ENCODE measurements around the gene MICU2. TPM values are rescaled to one million over a fixed set of nuclear protein-coding genes. Genes with fewer than 3 reads are reported as not detected.
A peak's percentile ranks its signal among the peaks of the same experiment; 100 is the strongest.

MICU2 gene, protein sequence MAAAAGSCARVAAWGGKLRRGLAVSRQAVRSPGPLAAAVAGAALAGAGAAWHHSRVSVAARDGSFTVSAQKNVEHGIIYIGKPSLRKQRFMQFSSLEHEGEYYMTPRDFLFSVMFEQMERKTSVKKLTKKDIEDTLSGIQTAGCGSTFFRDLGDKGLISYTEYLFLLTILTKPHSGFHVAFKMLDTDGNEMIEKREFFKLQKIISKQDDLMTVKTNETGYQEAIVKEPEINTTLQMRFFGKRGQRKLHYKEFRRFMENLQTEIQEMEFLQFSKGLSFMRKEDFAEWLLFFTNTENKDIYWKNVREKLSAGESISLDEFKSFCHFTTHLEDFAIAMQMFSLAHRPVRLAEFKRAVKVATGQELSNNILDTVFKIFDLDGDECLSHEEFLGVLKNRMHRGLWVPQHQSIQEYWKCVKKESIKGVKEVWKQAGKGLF
- 56.3 TPM for polyA plus RNA-seq (2013, experiment 1 of 4)
- polyA plus RNA-seq (2013, experiment 2 of 4), result 61.8 TPM
- polyA plus RNA-seq (2013, experiment 3 of 4), result 52.5 TPM
- 60.7 TPM for polyA plus RNA-seq (2013, experiment 4 of 4)

DNA sequence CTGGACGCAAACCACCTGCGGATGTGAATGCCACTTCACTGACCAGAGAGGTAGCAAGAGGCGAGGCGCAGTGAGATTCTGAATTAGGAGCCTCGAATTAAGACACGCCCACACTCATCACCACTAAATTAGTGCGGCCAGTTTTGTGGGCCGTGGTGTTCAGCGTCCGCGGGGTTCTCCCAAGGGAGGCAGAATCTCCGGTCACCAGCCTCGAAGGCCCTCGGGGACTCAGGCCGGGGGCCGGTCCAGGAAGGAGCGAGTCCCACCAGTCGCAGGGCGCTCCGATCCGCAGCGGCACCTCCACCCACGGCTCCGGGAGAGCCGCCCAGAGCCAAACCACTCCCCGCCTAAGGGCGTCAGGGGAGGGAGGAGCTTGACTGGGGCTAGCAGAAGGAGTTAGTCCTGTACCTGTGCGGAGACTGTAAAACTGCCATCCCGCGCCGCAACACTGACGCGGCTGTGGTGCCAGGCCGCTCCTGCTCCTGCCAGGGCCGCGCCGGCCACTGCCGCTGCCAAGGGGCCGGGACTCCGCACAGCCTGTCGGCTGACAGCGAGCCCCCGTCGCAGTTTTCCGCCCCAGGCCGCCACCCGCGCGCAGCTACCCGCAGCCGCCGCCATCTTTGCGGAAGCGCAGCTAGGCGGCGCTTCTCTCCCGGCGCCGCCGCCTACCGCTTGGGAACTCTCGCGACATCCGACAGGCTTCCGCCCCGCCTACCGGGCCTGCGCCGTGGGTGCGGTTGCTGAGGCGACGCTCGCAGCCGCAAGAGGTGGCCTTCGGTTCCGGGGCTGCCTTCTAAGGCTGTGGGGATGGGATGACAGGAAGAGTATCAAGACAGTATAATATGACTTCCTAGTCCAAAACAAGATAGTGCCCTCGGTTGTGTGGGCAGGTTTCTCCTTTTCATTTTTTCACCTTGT lies at the start of gene MICU2:
Gene MICU2, minus strand, starts transcription at position 640 of the 918 bp plus-strand sequence. Its CDS starts 22 bp downstream, at position 618.
- no peaks in the 10 kb centered on the region for H3K36me3 ChIP-seq (ENCODE audit: control insufficient read depth, insufficient read depth, low read length)
- peak within 1 kb of the TSS; percentile 89 for H3K27ac ChIP-seq (ENCODE audit: insufficient read depth, low read depth, low read length, poor library complexity, severe bottlenecking)
- peaks cover 23% of the 10 kb centered on the region for H3K27me3 ChIP-seq (ENCODE audit: control insufficient read depth, insufficient read depth, low read length, poor library complexity, severe bottlenecking)
- H3K9me3 ChIP-seq (ENCODE audit: control insufficient read depth, low read length), result no peaks in the 10 kb centered on the region
- no peaks in the 10 kb centered on the region for H3K4me1 ChIP-seq (ENCODE audit: control insufficient read depth, insufficient read depth, low read length)
- H3K4me3 ChIP-seq (ENCODE audit: insufficient read depth, low read depth, low read length), result peak within 1 kb of the TSS; percentile 83
- WGBS, 2 experiments, result 0% methylated on average over 77 of the region's 77 CpGs

DNA sequence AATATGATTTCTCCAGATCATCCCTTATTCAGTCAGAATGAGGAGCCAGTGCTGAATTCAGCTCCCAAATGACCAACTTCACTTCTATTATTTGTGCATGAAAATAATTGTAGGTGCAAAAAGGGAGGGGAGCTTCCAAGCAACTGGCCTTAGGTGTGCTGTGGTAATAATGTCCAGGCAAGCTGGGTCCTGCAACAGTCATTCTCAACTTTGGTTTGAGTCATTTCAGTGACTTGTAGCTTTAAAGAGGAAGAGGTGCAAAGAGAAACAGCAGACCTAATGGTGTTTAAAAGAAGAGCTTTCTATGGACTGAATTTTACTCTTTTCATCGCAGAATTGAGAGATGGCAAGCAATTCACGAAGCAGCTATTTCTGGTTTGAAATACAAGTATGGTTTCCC lies 37.7 kb upstream of the MICU2 start:
- WGBS, 2 experiments, result 94 to 95% methylated on average over 2 of the region's 2 CpGs
- Histone ChIP-seq H3K27ac (ENCODE audit: insufficient read depth, low read depth, low read length, poor library complexity, severe bottlenecking) (no peak overlapping the region), H3K36me3 (ENCODE audit: control insufficient read depth, insufficient read depth, low read length) (no peaks in the 10 kb centered on the region), H3K4me1 (ENCODE audit: control insufficient read depth, insufficient read depth, low read length) (no peaks in the 10 kb centered on the region), H3K27me3 (ENCODE audit: control insufficient read depth, insufficient read depth, low read length, poor library complexity, severe bottlenecking) (no peaks in the 10 kb centered on the region), H3K9me3 (ENCODE audit: control insufficient read depth, low read length) (no peaks in the 10 kb centered on the region), H3K4me3 (ENCODE audit: insufficient read depth, low read depth, low read length) (no peak overlapping the region)

DNA sequence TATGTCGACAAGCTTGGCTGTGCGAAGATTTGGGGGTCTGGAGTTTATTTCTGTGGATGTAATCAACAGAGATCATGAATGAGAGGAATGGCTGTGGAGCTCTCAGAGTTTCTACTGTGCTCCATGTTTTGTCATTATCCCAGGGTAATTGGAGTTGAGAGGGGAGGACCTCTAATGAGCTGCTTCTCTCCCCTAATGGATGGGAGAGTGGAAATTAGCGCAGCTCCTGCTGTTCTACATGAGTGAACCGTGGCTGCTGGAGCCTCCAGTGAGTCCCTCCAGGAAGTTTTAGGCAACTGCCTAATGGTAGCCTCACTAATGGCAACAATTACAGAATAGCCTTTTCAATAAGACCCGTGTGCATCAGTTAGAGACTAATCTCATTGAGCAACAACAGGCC lies 35.6 kb upstream of the MICU2 start:
- H3K36me3 ChIP-seq (ENCODE audit: control insufficient read depth, insufficient read depth, low read length), result no peaks in the 10 kb centered on the region
- H3K27ac ChIP-seq (ENCODE audit: insufficient read depth, low read depth, low read length, poor library complexity, severe bottlenecking), result no peak overlapping the region
- H3K4me3 ChIP-seq (ENCODE audit: insufficient read depth, low read depth, low read length), result no peak overlapping the region
- no peaks in the 10 kb centered on the region for H3K4me1 ChIP-seq (ENCODE audit: control insufficient read depth, insufficient read depth, low read length)
- no peaks in the 10 kb centered on the region for H3K9me3 ChIP-seq (ENCODE audit: control insufficient read depth, low read length)
- WGBS, 2 experiments, result 79 to 88% methylated on average over 5 of the region's 5 CpGs
- H3K27me3 ChIP-seq (ENCODE audit: control insufficient read depth, insufficient read depth, low read length, poor library complexity, severe bottlenecking), result no peaks in the 10 kb centered on the region

DNA sequence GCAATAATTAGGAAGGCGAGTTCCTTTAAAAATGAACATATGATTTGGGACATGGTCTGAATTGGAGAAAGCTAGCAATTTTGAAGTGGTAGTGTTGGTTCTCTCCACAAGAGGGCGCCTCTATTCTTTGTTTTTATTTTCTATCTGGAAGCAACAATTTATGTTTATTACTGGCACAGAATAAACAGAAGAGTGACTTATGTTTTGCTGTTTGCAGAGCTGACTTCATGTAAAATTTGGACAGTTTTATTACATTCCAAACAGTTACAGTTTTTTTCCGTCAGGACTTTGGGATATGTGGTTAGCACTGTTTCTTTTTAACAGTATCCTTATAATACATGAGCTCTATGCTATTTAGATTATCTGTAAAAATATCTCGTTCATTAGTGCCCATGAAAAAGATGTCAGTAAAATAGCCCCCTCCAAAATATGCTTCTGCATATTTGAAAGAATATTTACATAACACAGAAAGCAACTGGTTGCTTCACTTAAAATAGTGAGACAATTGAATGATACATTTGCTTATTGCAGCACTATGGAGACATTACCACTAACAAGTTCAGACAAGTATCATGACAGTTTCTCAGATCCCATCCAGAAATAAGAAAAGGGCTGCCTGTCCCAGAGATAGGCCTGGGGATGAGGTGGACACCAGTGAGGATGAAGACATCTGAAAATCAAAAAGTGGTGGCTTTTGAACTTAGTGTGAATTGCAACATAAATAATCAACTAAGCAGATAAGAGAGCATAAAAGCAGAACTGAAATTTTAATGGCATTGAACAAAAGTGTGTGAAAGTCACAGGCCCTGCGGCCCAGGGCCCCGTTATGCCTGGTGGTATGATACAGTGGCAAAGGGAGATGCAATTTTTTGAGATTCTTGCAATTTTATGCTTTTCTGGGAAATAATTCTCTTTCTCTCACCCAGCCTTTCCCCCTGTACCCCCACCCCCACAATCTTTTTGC lies 34.6 kb upstream of the MICU2 start:
- H3K27ac ChIP-seq (ENCODE audit: insufficient read depth, low read depth, low read length, poor library complexity, severe bottlenecking), result no peak overlapping the region
- 49 to 67% methylated on average over 3 to 5 of the region's 6 CpGs for WGBS, 2 experiments

DNA sequence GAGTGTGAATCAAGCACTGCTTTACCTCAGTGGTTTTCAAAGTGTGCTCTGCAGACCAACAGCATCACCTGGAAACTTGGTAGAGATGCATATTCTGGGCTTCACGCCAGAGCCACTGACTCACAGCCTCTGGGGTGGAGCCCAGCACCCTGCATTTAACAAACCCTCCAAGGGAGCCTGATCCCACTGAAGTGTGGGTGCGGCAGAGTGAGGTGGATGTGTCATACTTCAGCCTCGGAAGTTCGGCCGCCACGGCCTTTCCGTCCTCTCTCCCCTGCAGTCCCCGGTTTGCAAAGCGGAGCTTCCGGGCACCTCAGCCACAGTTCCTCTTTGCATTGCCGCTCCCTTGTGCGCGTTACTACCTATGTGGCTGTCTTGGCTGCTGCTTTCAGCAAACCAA lies 33.3 kb upstream of the MICU2 start:
- no peaks in the 10 kb centered on the region for H3K27me3 ChIP-seq (ENCODE audit: control insufficient read depth, insufficient read depth, low read length, poor library complexity, severe bottlenecking)
- no peaks in the 10 kb centered on the region for H3K36me3 ChIP-seq (ENCODE audit: control insufficient read depth, insufficient read depth, low read length)
- 91 to 92% methylated on average over 13 of the region's 13 CpGs for WGBS, 2 experiments
- H3K27ac ChIP-seq (ENCODE audit: insufficient read depth, low read depth, low read length, poor library complexity, severe bottlenecking), result no peak overlapping the region
- H3K9me3 ChIP-seq (ENCODE audit: control insufficient read depth, low read length), result no peaks in the 10 kb centered on the region
- H3K4me3 ChIP-seq (ENCODE audit: insufficient read depth, low read depth, low read length), result no peak overlapping the region
- no peaks in the 10 kb centered on the region for H3K4me1 ChIP-seq (ENCODE audit: control insufficient read depth, insufficient read depth, low read length)

More for the DNA sequence above, 34.6 kb upstream of the MICU2 start:
- Histone ChIP-seq H3K4me1 (ENCODE audit: control insufficient read depth, insufficient read depth, low read length) (no peaks in the 10 kb centered on the region), H3K27me3 (ENCODE audit: control insufficient read depth, insufficient read depth, low read length, poor library complexity, severe bottlenecking) (no peaks in the 10 kb centered on the region), H3K36me3 (ENCODE audit: control insufficient read depth, insufficient read depth, low read length) (no peaks in the 10 kb centered on the region), H3K9me3 (ENCODE audit: control insufficient read depth, low read length) (no peaks in the 10 kb centered on the region), H3K4me3 (ENCODE audit: insufficient read depth, low read depth, low read length) (no peak overlapping the region)

DNA sequence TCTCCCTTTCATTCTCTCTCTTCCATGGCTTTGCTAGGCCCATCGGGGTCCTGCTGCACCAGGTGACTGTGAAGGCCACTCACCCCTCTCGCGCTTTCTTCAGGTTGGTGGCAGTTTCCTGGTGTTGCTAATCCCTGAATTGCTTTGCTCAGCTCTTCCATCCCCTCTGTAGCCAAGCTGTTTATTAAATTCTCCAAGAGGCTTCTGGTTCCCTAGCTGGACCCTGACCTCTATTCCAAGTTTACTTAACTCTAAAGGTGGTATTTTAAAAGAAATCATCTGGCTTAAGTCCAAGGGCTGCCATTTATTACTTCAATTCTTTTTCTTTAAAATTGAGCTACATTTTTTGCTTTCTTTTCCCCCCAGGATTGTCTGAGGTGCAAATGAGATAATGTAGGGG lies 32.7 kb upstream of the MICU2 start:
- H3K4me3 ChIP-seq (ENCODE audit: insufficient read depth, low read depth, low read length), result no peak overlapping the region
- WGBS, 2 experiments, result 84 to 96% methylated on average over 3 of the region's 3 CpGs
- H3K27me3 ChIP-seq (ENCODE audit: control insufficient read depth, insufficient read depth, low read length, poor library complexity, severe bottlenecking), result no peaks in the 10 kb centered on the region
- H3K9me3 ChIP-seq (ENCODE audit: control insufficient read depth, low read length), result no peaks in the 10 kb centered on the region
- H3K27ac ChIP-seq (ENCODE audit: insufficient read depth, low read depth, low read length, poor library complexity, severe bottlenecking), result no peak overlapping the region
- H3K36me3 ChIP-seq (ENCODE audit: control insufficient read depth, insufficient read depth, low read length), result no peaks in the 10 kb centered on the region
- no peaks in the 10 kb centered on the region for H3K4me1 ChIP-seq (ENCODE audit: control insufficient read depth, insufficient read depth, low read length)

DNA sequence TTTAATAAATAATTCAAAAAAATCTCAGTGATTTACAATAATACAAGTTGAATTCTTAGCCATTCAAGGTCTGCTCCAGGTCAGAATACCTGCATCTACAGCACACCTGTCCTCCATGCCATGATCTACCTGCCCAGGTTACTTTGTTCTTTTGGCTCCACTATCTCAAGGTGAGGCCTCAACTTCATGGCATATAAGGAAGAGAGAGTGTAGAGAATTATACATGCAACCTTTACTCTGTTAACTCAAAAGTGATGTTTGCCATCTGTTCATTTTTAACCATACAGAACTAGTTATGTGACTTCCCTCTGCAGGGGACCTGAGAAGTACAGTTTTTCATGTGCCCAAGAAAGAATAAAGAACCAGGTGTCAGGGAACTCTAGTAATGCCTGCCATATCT lies 28.2 kb upstream of the MICU2 start:
- no peaks in the 10 kb centered on the region for H3K36me3 ChIP-seq (ENCODE audit: control insufficient read depth, insufficient read depth, low read length)

DNA sequence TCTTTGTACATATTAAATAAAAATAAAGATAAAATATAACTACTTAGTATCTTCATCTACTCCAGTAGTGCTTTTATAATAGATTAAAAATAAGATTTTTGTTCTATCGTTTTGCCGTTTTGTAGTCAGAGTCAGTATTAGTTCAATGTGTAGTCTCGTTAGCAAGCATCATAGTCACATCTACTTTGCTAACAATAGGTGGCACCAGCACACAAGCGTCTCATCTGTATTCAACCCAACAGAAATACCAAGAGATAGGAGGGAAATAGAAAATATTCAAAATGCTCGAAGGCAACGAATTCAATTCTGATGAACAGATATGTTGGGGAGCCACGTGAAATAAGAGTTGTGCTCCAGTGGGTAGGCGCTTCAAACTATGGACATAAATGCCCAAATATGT lies 21.4 kb upstream of the MICU2 start:
- no peaks in the 10 kb centered on the region for H3K9me3 ChIP-seq (ENCODE audit: control insufficient read depth, low read length)
- H3K4me1 ChIP-seq (ENCODE audit: control insufficient read depth, insufficient read depth, low read length), result no peaks in the 10 kb centered on the region
- no peak overlapping the region for H3K27ac ChIP-seq (ENCODE audit: insufficient read depth, low read depth, low read length, poor library complexity, severe bottlenecking)
- H3K4me3 ChIP-seq (ENCODE audit: insufficient read depth, low read depth, low read length), result no peak overlapping the region
- H3K27me3 ChIP-seq (ENCODE audit: control insufficient read depth, insufficient read depth, low read length, poor library complexity, severe bottlenecking), result no peaks in the 10 kb centered on the region
- WGBS, 2 experiments, result 80 to 83% methylated on average over 5 to 8 of the region's 8 CpGs
- H3K36me3 ChIP-seq (ENCODE audit: control insufficient read depth, insufficient read depth, low read length), result no peaks in the 10 kb centered on the region

More for the DNA sequence above, 28.2 kb upstream of the MICU2 start:
- Histone ChIP-seq H3K27me3 (ENCODE audit: control insufficient read depth, insufficient read depth, low read length, poor library complexity, severe bottlenecking) (no peaks in the 10 kb centered on the region), H3K4me1 (ENCODE audit: control insufficient read depth, insufficient read depth, low read length) (no peaks in the 10 kb centered on the region), H3K4me3 (ENCODE audit: insufficient read depth, low read depth, low read length) (no peak overlapping the region), H3K9me3 (ENCODE audit: control insufficient read depth, low read length) (no peaks in the 10 kb centered on the region), H3K27ac (ENCODE audit: insufficient read depth, low read depth, low read length, poor library complexity, severe bottlenecking) (no peak overlapping the region)

DNA sequence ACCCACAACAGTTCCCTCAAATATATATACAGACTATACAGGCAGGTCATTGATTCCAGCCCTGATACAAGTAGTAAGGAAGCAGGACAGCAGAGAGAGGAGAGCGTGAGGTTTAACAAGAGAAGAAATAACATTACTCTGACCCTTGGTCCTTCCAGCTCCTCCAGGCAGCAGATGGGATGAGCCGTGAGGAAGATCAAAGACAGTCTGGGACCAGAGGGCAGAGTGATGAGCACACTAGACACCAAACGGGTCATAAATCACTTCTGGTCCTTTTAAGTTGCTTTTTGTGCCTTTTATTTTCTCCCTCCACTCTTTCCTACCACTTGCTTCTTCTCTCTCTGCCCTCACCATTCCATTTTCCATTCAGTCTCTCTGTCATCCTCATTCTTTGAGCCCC lies 16.9 kb upstream of the MICU2 start:
- no peaks in the 10 kb centered on the region for H3K4me1 ChIP-seq (ENCODE audit: control insufficient read depth, insufficient read depth, low read length)
- H3K36me3 ChIP-seq (ENCODE audit: control insufficient read depth, insufficient read depth, low read length), result no peaks in the 10 kb centered on the region
- H3K4me3 ChIP-seq (ENCODE audit: insufficient read depth, low read depth, low read length), result no peak overlapping the region
- H3K9me3 ChIP-seq (ENCODE audit: control insufficient read depth, low read length), result no peaks in the 10 kb centered on the region
- H3K27ac ChIP-seq (ENCODE audit: insufficient read depth, low read depth, low read length, poor library complexity, severe bottlenecking), result no peak overlapping the region
- no peaks in the 10 kb centered on the region for H3K27me3 ChIP-seq (ENCODE audit: control insufficient read depth, insufficient read depth, low read length, poor library complexity, severe bottlenecking)
- 89 to 92% methylated on average over 3 of the region's 3 CpGs for WGBS, 2 experiments

All from ectodermal cell (in vitro differentiated cells).